Neuronal stem cell (in vitro differentiated cells): ENCODE results near the gene MYD88.
A peak's percentile ranks its signal among the peaks of the same experiment; 100 is the strongest.

Experiments used
- DNase-seq: peaks from one replicate; pipeline ENCODE4 v3.0.0-alpha.2; 2013; ENCODE audit warnings: low spot score
- H2AFZ ChIP-seq: one replicate; pipeline ENCODE4 v1.6.1; 2013; ENCODE audit warnings: mild to moderate bottlenecking, low read length, inconsistent platforms
- H2AK5ac ChIP-seq: 2 replicates; pipeline ENCODE4 v1.6.1; 2013; ENCODE audit warnings: low read depth, mild to moderate bottlenecking, inconsistent platforms, low read length, moderate library complexity, mixed read lengths
- H2BK120ac ChIP-seq: 2 replicates; pipeline ENCODE4 v1.6.1; 2013; ENCODE audit warnings: low read depth, mild to moderate bottlenecking, inconsistent platforms, low read length, moderate library complexity, mixed read lengths
- H2BK12ac ChIP-seq: one replicate; pipeline ENCODE4 v1.6.1; 2013; ENCODE audit warnings: low read length, inconsistent platforms
- H2BK15ac ChIP-seq: 2 replicates; pipeline ENCODE4 v1.6.1; 2013; ENCODE audit warnings: mild to moderate bottlenecking, low read length, inconsistent platforms, mixed read lengths
- H2BK5ac ChIP-seq: one replicate; pipeline ENCODE4 v1.6.1; 2013; ENCODE audit warnings: inconsistent platforms, mild to moderate bottlenecking, low read length, moderate library complexity
- H3K14ac ChIP-seq: one replicate; pipeline ENCODE4 v1.6.1; 2013; ENCODE audit warnings: low read length, inconsistent platforms
- H3K18ac ChIP-seq: 2 replicates; pipeline ENCODE4 v1.6.1; 2013; ENCODE audit warnings: low read length, inconsistent platforms
- H3K23ac ChIP-seq: 2 replicates; pipeline ENCODE4 v1.6.1; 2013; ENCODE audit warnings: low read depth, mild to moderate bottlenecking, mixed read lengths, low read length, inconsistent platforms; ENCODE audit not compliant: poor library complexity
- H3K27ac ChIP-seq: replicated peaks from 3 replicates; pipeline ENCODE4 v1.5.1; 2013; ENCODE audit warnings: low read length, inconsistent platforms
- H3K27me3 ChIP-seq, 3 experiments: 2 replicates each; pipeline ENCODE4 v1.6.1; 2013; ENCODE audit warnings: low read length in 3 of 3, mild to moderate bottlenecking in 2 of 3, inconsistent platforms in 1 of 3, low read depth in 1 of 3, mixed read lengths in 1 of 3, moderate library complexity in 1 of 3; ENCODE audit not compliant: control insufficient read depth in 3 of 3, insufficient read depth in 3 of 3
- H3K36me3 ChIP-seq, 2 donors: replicated peaks in 1 of 2; 2 replicates each; pipeline ENCODE4 v1.6.1; 2013; ENCODE audit warnings: low read length in 2 of 2; ENCODE audit not compliant: control insufficient read depth in 2 of 2, insufficient read depth in 2 of 2
- H3K4ac ChIP-seq: 2 replicates; pipeline ENCODE4 v1.6.1; 2013; ENCODE audit warnings: inconsistent platforms, mild to moderate bottlenecking, low read length, moderate library complexity
- H3K4me1 ChIP-seq, 2 donors: 1 replicate in 1 of 2; 2 replicates in 1 of 2; pipeline ENCODE4 v1.6.1; 2013; ENCODE audit warnings: low read length in 2 of 2, low read depth in 1 of 2; ENCODE audit not compliant: control insufficient read depth in 2 of 2, insufficient read depth in 1 of 2
- H3K4me2 ChIP-seq: one replicate; pipeline ENCODE4 v1.6.1; 2013; ENCODE audit warnings: mild to moderate bottlenecking, low read length, inconsistent platforms; ENCODE audit not compliant: insufficient read depth, poor library complexity, severe bottlenecking
- H3K4me3 ChIP-seq, 2 donors: 2 replicates each; pipeline ENCODE4 v1.5.1; 2013; ENCODE audit warnings: low read length in 2 of 2, mild to moderate bottlenecking in 2 of 2, inconsistent platforms in 1 of 2, moderate library complexity in 1 of 2
- H3K79me1 ChIP-seq: one replicate; pipeline ENCODE4 v1.6.1; 2013; ENCODE audit warnings: low read depth, mild to moderate bottlenecking, inconsistent platforms, low read length, moderate library complexity
- H3K9ac ChIP-seq: one replicate; pipeline ENCODE4 v1.6.1; 2013; ENCODE audit warnings: mild to moderate bottlenecking, low read depth, low read length, inconsistent platforms; ENCODE audit not compliant: poor library complexity
- H3K9me3 ChIP-seq, 2 donors: replicated peaks in 1 of 2; 2 replicates each; pipeline versions ENCODE3 to v1.6.1; 2013; ENCODE audit warnings: low read length in 2 of 2, mild to moderate bottlenecking in 2 of 2, inconsistent platforms in 1 of 2, low read depth in 1 of 2, mixed read lengths in 1 of 2, moderate library complexity in 1 of 2; ENCODE audit not compliant: control insufficient read depth in 2 of 2, insufficient read depth in 1 of 2
- H4K8ac ChIP-seq: one replicate; pipeline ENCODE4 v1.6.1; 2013; ENCODE audit warnings: low read depth, mild to moderate bottlenecking, inconsistent platforms, low read length, moderate library complexity
- H4K91ac ChIP-seq: one replicate; pipeline ENCODE4 v1.6.1; 2013; ENCODE audit warnings: low read length, low read depth, mild to moderate bottlenecking, inconsistent platforms; ENCODE audit not compliant: poor library complexity
- WGBS, 2 donors: extraction: QIAGEN DNeasy Blood & Tissue Kit; methylation state at CpG; one replicate each; pipeline ENCODE4 v1.1.7; 2013; ENCODE audit warnings: missing lambda C conversion rate in 2 of 2, mixed read lengths in 1 of 2; ENCODE audit not compliant: insufficient read length in 2 of 2, insufficient replicate concordance in 1 of 2; ENCODE audit errors: extremely low coverage in 2 of 2; 5-methylcytosine and 5-hydroxymethylcytosine counted together

The MYD88 gene

GRCh38 chr3:38127611-38128302 is 10.7 kb upstream of the MYD88 start:
- Histone ChIP-seq H4K8ac (no peak overlapping the region), H3K79me1 (no peaks in the 10 kb centered on the region), H2BK120ac (no peak overlapping the region), H3K14ac (no peak overlapping the region), H4K91ac (no peak overlapping the region), H3K9me3 (peaks cover 0 to 2% of the 10 kb centered on the region in 2 donors), H2AK5ac (no peak overlapping the region), H3K4me3 (no peak overlapping the region), H3K4ac (no peak overlapping the region), H3K9ac (no peak overlapping the region), H2BK15ac (no peak overlapping the region), H2BK12ac (no peak overlapping the region), H3K36me3 (peaks cover 52 to 97% of the 10 kb centered on the region in 2 donors), H2AFZ (no peak overlapping the region), H3K4me1 (no peaks in the 10 kb centered on the region), H3K23ac (no peak overlapping the region), H3K27me3 (no peaks in the 10 kb centered on the region), H3K27ac (no peak overlapping the region), H2BK5ac (no peak overlapping the region), H3K18ac (no peak overlapping the region), H3K4me2 (no peak overlapping the region)
- no peak for DNase-seq
- WGBS, 2 donors: no CpG with 5 or more reads among the region's 4 CpGs

DNA sequence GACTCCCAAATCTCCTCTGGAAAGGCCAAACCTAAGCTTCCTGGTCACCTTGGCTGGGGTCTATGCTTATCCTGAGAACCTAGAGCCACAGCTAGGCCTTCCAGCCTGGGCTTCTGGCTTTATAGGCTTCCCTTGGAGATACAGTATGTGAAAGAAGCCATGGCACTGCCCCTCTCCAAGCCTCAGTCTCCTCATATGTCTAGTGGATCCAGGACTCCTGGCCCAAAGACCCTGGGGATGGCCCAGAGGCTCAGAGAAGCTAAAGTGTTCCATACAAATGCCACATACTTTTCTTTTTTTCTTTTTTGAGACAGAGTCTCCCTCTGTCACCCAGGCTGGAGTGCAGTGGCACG is 10.2 kb upstream of the MYD88 start:
- H2AFZ ChIP-seq: no peak overlapping the region
- no peak overlapping the region for H3K4ac ChIP-seq
- H2BK15ac ChIP-seq: no peak overlapping the region
- no peak overlapping the region for H2BK120ac ChIP-seq
- no peak overlapping the region for H2BK5ac ChIP-seq
- no CpG with 5 or more reads among the region's 1 CpG for WGBS, 2 donors
- DNase-seq: no peak
- no peak overlapping the region for H3K23ac ChIP-seq
- H3K4me1 ChIP-seq: no peaks in the 10 kb centered on the region
- H3K9me3 ChIP-seq: peaks cover 0 to 2% of the 10 kb centered on the region in 2 donors
- H3K27me3 ChIP-seq: no peaks in the 10 kb centered on the region
- no peak overlapping the region for H3K18ac ChIP-seq
- H3K36me3 ChIP-seq: peaks cover 50 to 97% of the 10 kb centered on the region in 2 donors
- H4K91ac ChIP-seq: no peak overlapping the region
- H3K4me2 ChIP-seq: no peak overlapping the region
- no peak overlapping the region for H3K14ac ChIP-seq
- H2AK5ac ChIP-seq: no peak overlapping the region
- no peaks in the 10 kb centered on the region for H3K79me1 ChIP-seq
- H3K9ac ChIP-seq: no peak overlapping the region
- no peak overlapping the region for H4K8ac ChIP-seq
- H3K4me3 ChIP-seq: no peak overlapping the region
- no peak overlapping the region for H3K27ac ChIP-seq
- no peak overlapping the region for H2BK12ac ChIP-seq

DNA sequence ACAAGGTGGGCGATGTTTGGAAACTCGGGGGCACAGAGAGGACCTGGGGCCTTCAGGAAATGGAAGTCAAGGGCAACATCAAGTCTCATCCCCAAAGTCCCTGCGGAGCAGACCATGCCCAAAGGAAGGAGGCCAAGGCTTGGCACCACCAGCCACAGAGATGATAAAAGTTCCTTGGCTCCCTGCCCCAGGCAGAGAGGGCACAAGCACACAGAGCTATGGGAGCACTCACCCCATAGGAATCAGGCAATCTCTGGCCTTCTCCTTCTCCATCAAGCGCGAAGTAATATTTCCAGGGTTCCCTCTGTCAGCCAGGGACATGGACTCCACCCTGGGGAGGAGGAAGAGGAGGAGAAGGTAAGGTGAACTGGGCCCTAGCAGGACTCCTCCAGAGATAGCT is 9.4 kb upstream of the MYD88 start:
- Histone ChIP-seq H3K23ac (no peak overlapping the region), H3K27ac (no peak overlapping the region), H2AK5ac (no peak overlapping the region), H3K9ac (no peak overlapping the region), H3K4me2 (no peak overlapping the region), H3K4me1 (no peaks in the 10 kb centered on the region), H3K27me3 (no peaks in the 10 kb centered on the region), H2BK15ac (no peak overlapping the region), H3K9me3 (peaks cover 0 to 2% of the 10 kb centered on the region in 2 donors), H2BK12ac (no peak overlapping the region), H3K4ac (no peak overlapping the region), H4K91ac (no peak overlapping the region), H4K8ac (no peak overlapping the region), H2BK5ac (peak overlapping the region; percentile 10), H3K14ac (no peak overlapping the region), H3K79me1 (no peaks in the 10 kb centered on the region), H3K36me3 (peaks cover 53 to 97% of the 10 kb centered on the region in 2 donors), H2AFZ (no peak overlapping the region), H3K18ac (no peak overlapping the region), H2BK120ac (no peak overlapping the region), H3K4me3 (peak overlapping the region in 1 of 2 donors; percentile 10)
- DNase-seq: no peak
- no CpG with 5 or more reads among the region's 5 CpGs for WGBS, 2 donors

GRCh38 chr3:38130631-38131065 is 7.8 kb upstream of the MYD88 start:
- DNase-seq: no peak
- no peak overlapping the region for H3K4ac ChIP-seq
- peaks cover 0 to 2% of the 10 kb centered on the region in 2 donors for H3K9me3 ChIP-seq
- H3K23ac ChIP-seq: no peak overlapping the region
- H3K18ac ChIP-seq: no peak overlapping the region
- no peaks in the 10 kb centered on the region for H3K79me1 ChIP-seq
- no CpG with 5 or more reads among the region's 3 CpGs for WGBS, 2 donors
- H4K91ac ChIP-seq: no peak overlapping the region
- no peak overlapping the region for H2AFZ ChIP-seq
- no peak overlapping the region for H3K4me3 ChIP-seq
- no peak overlapping the region for H2BK12ac ChIP-seq
- peaks cover 47 to 94% of the 10 kb centered on the region in 2 donors for H3K36me3 ChIP-seq
- H3K27me3 ChIP-seq: no peaks in the 10 kb centered on the region
- no peak overlapping the region for H3K9ac ChIP-seq
- H2AK5ac ChIP-seq: no peak overlapping the region
- H3K4me2 ChIP-seq: no peak overlapping the region
- H2BK120ac ChIP-seq: no peak overlapping the region
- H3K14ac ChIP-seq: no peak overlapping the region
- no peak overlapping the region for H2BK15ac ChIP-seq
- H4K8ac ChIP-seq: no peak overlapping the region
- no peaks in the 10 kb centered on the region for H3K4me1 ChIP-seq
- H2BK5ac ChIP-seq: no peak overlapping the region
- no peak overlapping the region for H3K27ac ChIP-seq
